Ammon's horn (tissue), 1 donor: ENCODE data around the gene ASCC2.
"Not testable (repeated sequence)": the region's sequence is repeated elsewhere in the genome, so short reads cannot be mapped to it uniquely, and the experiment has no call there.

Experiments
- DNase-seq: peaks from one replicate; pipeline ENCODE4 v3.0.0-alpha.2; 2016; ENCODE audit warnings: low spot score

Gene ASCC2

DNA sequence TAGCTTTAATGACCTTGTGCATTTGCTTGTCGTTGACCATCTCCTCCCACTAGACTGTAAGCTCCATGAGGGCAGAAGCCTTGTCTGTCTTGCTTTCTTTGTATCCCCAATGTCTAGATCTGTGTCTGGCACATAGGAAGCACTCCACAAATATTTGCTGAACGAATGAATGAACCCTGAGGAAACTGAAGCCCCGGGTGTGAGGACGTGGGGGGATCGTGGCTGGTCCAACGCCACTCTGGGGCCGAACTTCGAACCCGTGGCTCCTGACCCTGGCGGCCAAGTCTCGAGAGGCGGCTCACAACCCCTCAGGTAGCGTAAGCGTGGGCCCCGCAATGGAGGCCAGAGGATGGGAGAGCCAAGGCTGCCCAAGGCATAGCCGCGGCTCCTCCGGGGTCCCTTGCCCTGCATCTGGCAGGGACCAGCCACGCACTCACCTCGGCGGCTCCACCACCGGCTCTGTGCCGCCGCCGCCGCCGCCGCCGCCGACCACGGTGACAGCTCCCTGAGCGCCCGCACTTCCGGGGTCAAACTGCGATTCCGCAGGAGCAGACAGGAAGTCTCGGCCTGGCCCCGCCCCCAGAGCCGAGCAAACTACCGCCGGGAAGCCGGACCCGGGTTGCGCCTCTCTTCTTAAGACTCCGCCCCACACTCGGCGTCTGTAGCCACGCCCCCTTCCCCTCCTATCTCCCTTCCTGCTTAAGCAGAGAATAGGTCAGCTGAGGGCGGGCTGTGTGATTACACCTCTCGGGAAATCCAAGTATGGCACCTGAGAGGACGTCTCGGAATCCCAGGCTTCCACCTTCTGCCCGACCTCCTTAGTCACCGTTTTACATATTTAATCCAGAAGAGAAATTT, at the start of gene ASCC2:
TSS of gene ASCC2 (minus strand) at position 534 of the 858 bp plus-strand sequence. CDS start 5,949 bp downstream, outside the sequence.
- DNase-seq, result peak; percentile 98

- DNase-seq, result no peak
Measured at GRCh38 chr22:29887358-29887757, 49.3 kb upstream of the ASCC2 start.

GRCh38 chr22:29886596-29886995, 48.5 kb upstream of the ASCC2 start:
- no peak for DNase-seq

GRCh38 chr22:29885610-29886009, 47.5 kb upstream of the ASCC2 start:
- DNase-seq, result no peak

GRCh38 chr22:29883775-29884097, 45.7 kb upstream of the ASCC2 start:
- DNase-seq, result no peak

DNA sequence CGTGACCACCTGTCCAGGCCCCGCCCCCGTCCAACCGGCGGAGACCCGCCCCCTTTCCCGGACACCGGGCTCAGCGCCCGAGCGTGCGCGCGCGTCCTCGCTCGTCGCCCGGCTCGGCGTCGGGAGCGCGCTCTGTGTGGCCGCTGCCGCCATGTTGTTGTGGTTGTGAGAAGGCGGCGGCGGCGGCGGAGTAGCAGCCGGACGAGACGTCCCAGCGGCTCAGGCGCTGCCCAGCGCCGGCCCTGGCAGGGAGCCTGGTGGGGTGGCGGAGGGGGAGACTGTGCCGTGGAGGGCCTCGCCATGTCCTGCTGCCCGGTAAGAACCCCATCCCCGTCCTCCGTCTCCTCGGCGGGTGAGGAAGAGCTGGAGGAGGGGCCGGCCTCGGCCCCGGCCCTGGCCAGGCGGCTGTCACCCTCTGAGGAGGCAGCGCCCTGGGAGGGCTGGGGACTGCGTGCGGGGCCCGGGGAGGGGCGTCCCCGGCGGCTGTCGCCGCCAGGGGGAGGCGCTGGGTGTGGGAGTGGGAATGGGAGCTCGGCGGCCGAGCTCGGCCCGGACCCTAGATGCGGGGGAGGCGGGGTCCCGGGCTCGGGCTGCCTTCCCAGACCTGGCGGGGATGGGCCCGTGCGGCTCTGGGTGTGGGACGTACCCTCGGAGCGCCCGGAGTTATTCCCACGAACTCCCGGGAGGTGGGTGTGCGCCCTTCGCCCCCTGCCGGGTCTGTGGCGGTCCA, 45.1 kb upstream of the ASCC2 start, which contains the start of gene MTMR3:
TSS of gene MTMR3 (plus strand) at position 130 of the 730 bp plus-strand sequence. CDS start 87,886 bp downstream, outside the sequence.
- peak; percentile 93 for DNase-seq

GRCh38 chr22:29882716-29883044, 44.6 kb upstream of the ASCC2 start:
- no peak for DNase-seq

DNA sequence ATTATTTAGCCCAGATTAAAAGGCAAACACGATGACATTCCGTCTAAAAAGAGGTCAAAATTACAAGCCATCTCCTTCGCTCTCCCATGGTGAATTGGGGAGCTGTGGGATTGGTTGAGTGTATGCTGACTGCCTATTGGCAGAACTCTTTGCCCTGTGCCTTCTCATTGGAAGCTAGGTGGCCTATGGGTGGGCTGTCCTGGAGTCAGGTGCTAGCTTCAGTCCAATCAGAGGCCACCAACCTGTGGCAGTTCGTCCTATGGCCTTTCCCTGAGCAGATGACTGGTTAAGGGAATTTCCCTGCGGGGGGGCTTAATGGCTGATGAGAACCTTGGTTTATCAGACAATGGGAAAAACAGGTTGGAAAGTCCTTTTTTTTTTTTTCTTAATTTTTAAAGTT, 41.7 kb upstream of the ASCC2 start:
- DNase-seq, result no peak

DNA sequence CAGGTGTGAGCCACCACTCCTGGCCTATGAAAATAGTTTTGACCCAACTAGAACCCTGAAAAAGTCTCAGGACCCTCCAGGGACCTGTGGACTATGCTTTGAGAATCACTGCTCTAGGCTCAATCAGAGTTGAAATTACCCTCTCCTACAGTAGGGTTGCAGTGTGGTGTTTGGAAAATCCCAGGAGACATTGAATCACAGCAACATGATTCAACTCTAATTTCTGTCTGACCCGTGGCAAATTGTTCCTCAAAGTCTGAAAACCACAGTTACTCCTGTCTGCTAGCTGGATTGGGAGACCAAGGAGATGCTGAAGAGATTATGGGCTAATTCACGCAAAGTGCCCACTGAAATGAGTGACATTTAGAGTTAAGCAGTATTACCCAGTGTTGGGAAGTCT, 39.5 kb upstream of the ASCC2 start:
- no peak for DNase-seq

GRCh38 chr22:29873943-29874342, 35.9 kb upstream of the ASCC2 start:
- no peak for DNase-seq

- DNase-seq, result no peak
Measured at GRCh38 chr22:29872989-29873388, 34.9 kb upstream of the ASCC2 start.

DNA sequence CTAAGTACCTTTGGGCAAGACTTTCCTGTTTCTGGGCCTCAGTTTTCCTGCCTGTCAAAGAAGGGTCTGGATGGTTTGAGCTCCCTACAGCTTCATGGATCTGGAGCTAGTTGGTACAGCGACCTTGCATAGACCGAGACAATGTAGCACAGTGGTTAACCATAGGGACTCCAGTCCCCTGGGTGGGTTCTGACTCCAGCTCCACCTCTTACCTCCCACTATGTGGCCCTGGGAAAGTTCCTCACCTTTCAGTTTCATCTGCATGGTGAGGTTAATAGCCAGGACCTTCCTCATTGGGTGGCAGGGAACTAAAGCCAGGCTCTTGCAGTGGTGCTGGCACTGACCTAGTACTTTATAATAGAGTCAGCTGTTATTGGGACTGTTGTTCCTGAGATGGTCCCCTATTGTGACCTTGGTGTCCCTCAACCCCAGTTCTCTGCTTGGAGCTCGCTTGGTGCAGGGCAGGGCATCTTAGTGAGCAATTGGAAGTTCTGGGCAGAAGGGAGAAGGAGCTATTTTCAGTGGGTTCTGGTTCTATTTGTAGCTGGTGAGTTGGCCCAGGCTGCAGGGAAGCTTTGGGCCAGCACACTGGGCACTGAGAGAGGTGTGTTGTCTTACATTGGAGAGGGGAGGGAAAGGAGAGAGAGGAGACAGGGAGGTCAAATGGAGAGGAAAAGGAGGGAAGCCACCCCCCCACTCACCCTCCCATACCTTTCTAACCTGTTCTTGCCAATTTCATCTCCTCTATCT, 34.2 kb upstream of the ASCC2 start:
- DNase-seq, result no peak

DNA sequence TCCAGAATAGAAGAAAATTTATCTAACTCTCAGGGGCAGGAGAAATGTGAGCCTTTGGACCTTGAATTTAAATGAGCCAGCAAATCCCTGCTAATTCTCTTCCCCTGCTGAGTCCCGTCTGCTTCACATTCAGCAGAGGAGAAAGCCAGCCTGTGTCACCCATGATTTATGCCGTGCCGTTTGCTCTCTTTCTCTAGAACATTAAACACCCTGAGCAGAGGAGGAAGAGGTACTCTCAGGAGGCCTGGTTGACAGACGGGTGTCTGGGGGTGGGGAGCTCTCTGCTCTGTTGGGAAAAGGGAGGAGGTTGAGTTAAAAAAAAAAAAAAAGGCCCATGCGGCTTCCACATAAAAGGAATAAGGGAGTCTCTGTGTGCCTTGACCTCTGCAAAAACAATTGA, 33.6 kb upstream of the ASCC2 start:
- DNase-seq, result peak; percentile 56

DNA sequence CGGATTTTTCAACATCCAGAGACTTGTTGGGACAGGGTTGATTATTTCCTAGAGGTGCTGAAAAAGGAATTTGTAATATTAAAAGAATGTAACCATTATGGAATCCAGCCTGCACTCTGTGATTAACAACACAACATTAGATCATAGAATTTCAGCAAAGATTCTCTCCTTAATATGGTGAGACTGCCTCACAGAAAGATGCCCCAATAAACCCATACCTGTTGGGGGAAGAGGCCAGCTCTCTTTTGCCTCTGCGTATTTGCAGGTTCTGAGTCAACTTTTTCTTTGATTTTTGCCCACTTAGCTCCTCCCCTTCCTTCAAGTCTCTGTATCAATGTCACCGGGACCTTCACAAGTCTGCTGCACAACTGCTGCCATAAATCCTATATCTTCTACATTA, 32.5 kb upstream of the ASCC2 start:
- no peak for DNase-seq

DNA sequence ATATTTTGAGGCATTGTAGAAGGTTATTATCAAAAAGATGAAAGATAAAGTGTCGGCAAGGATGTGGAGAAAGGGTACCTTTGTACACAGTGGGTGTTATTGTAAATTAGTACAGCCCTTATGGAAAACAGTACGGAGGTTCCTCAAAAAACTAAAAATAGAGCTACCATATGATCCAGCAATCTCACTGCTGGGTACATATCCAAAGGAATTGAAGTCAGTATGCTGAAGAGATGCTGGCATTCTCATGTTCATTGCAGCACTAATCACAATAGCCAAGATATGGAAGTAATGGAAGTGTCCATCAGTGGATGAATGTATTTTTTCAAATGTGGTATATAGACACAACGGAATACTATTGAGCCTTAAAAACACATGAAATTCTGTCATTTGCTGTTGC, 29.8 kb upstream of the ASCC2 start:
- DNase-seq, result no peak

DNA sequence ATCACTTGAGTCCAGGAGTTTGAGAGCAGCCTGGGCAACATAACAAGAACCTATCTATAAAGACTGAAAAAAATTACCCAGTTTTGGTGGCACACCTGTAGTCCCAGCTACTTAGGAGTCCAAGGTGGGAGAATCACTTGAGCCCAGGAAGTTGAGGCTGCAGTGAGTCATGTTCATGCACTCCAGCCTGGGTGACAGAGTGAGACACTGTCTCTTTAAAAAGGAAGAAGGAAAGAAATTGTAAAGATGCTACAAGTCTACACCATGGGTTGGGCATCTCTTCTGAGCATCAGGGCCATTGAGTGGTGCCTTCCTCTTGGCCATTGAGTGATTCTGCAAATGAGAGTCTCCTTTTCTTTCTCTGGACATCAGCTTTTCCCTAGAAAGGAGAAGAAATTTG, 29.2 kb upstream of the ASCC2 start:
- no peak for DNase-seq

GRCh38 chr22:29865572-29865971, 27.5 kb upstream of the ASCC2 start:
- not testable (repeated sequence) for DNase-seq

GRCh38 chr22:29861672-29862297, 23.7 kb upstream of the ASCC2 start:
- no peak for DNase-seq

DNA sequence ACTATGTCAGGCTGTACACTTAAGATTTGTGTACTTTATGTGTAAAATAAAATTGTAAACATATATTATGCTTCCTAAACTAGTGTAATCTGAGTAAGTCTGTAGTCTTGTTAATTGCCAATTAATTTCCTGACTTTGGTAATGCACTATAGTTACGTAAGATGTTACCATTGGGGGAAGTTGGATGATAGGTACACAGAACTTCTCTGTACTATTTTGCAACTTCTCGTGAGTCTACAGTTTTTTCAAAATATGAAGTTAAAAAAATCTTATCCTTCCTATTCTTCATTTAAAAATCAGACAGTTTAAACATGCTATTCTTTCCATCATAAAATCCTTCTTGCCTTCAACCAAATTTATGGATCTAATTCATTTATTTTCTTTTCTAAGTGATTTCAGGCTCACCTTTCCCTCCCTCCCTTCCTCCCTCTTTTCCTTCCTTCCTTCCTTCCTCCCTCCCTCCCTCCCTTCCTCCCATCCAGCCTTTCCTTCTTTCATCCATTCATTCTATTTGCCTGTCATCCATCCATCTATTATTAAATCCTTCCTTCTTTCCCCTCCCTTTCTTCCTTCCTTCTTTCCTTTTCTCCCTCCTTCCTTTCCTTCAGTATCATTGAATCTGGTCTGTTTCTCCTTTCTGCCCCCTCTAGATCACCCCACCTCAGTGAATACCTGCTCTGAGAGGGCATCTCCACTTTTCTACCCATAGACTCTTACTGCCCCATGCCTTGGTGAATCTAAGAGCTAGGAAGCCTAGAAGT, 22.1 kb upstream of the ASCC2 start:
- no peak for DNase-seq

DNA sequence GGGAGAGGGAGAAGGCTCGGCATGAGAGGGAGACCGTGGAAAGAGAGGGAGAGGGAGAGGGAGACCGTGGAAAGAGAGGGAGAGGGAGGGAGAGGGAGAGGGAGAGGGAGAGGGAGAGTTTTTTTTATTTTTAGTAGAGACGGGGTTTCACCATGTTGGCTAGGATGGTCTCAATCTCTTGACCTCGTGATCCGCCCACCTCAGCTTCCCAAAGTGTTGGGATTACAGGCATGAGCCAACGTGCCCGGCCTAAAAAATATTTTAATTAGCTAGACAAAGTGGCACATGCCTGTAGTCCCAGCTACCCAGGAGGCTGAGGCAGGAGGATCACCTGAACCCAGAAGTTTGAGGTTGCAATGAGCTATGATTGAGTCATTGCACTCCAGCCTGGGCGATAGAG, 21.0 kb upstream of the ASCC2 start:
- DNase-seq, result not testable (repeated sequence)

GRCh38 chr22:29856496-29856895, 18.4 kb upstream of the ASCC2 start:
- DNase-seq, result no peak
